AG08396 (cell line): ENCODE results near the gene PSMC1.
"Not testable (repeated sequence)": the region's sequence is repeated elsewhere in the genome, so short reads cannot be mapped to it uniquely, and the experiment has no call there.

Source experiments
- DNase-seq: peaks from one replicate; pipeline ENCODE4 v3.0.0; 2012; ENCODE audit warnings: low spot score, mixed read lengths

Gene PSMC1

DNA sequence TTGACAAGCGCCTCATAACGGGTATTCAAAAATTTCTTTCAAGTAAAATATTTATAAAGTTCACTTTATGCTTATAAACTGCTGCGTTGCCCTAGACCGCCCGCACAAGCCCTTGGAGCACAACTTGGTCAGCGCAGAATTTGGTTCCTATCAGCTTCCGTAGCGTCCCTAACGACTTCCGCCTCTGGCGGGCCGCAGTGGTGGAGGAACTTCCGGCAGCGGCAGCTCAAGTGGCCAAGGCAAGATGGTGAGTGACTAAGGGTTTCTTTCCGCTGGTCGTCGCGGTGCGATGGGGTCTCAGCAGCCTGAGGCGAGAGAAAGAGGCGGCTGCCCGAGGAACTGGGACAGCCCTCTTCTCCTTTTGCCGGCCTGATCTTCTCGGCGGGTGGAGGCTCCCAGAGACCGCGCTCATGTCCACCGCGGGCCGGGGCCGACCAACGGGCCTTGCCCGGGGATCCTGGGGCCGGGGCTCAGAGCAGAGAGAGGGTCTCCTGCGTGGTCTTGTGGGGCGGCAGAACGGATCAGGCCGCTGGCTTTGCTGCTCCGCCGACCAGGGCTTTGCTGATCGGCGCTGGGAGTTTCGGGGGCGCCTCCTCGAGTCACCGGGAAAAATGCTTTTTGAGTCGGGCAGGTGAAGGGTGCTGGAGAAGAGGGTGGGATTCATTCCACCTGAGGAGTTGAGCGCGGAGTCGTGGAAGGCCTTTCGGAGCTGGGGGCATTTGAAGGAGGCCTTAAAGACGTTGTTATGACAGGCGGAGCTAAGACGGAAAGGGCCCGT lies at the start of gene PSMC1:
PSMC1 (plus strand) TSS at position 200 of the 778 bp plus-strand sequence; CDS start at position 245, 45 bp downstream.
- DNase-seq: peak; percentile 91

DNA sequence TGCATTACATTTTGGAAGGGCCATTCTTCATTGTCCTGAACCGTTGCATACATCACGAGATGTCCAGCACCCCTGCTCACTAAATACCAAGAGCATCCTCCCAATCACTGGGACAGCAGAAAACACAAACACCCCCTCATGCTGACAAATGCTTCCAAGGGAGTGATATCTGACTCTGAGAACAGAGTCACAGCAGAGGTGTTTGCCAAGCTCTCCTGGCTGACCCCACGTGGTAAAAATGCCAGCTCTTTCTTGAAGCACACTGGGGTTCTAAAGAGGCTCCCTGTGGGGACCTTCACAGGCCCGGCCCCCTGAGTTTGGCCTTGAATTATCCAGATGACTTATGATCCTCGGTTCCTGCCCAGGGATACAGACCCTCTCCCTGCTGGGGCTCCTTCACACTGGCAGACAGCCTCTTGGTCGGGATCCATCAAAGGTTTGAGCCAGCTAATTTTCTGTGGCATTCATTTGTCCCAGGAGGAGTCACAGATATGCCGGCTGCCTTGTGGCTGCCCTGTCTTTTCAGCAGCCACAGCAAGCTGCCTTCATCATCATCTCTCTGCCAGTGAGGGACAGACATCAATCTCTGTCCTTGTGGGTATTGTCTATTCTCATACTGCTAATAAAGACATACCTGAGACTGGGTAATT lies 43.1 kb upstream of the PSMC1 start:
- no peak for DNase-seq

DNA sequence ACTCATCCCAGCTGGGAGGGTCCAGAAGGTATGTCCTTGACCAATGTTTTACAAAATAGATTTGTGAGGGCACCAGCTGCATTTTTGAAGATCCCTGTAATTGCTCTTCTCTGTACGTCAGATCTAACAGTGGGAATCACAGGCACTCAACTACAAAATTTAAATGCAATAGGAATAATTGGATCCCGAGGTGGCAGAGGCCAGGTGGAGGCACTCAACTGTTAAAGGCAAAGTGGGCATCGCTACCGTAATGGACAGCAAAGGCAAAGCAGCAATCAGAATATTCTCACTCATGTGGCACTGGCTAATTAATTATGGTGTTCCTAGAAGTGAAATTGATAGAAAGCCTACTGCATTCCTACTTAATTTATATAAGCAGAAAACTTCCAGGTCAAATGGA lies 27.9 kb upstream of the PSMC1 start:
- DNase-seq: no peak

DNA sequence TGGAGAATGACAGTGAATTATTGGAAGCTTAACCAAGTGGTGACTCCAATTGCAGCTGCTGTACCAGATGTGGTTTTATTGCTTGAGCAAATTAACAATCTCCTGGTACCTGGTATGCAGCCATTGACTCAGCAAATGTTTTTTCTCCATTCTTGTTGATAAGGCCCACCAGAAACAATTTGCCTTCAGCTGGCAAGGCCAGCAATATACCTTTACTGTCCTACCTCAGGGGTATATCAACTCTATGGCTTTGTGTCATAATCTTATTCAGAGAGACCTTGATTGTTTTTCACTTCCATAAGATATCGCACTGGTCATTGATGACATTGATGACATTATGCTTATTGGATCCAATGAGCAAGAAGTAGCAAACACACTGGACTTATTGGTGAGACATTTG lies 26.4 kb upstream of the PSMC1 start:
- DNase-seq: not testable (repeated sequence)

DNA sequence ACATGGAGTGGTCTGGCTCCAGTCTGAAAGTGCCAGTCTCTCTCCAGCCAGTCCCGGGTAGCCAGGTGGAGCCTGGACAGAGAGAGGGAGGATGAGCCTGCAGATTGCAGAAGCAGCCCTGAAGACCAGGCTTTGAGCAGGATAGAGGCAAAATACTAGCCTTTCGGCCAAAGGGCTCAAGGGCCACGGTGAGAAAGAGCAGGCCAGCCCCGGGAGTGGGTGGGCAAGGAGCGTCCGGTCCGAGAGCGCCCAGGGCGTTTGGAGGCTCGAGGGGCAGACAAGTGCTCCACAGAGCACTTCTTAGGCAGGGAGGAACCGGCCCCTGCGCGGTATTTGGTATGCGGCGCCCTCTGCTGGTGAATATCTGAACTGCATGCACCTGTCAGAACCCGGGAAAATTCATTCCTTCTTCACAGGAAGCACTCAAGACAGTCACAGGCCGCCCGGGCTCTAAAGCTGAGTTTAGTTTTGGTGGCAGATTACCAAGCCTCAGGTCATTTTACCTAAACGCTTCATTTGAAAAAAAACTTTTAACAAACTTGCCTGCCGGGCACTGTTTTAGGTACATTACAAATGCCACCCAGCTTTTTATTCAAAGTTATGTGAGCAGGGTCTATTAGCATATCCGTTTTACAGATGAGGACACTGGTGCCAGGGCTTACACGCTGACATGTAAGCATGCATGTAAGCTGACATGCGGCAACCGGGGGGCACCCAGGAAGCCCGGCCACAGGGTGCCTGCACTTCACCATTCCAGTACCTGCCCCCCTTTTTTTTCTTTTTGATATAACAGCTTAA lies 21.0 kb upstream of the PSMC1 start:
- DNase-seq: peak; percentile 82

DNA sequence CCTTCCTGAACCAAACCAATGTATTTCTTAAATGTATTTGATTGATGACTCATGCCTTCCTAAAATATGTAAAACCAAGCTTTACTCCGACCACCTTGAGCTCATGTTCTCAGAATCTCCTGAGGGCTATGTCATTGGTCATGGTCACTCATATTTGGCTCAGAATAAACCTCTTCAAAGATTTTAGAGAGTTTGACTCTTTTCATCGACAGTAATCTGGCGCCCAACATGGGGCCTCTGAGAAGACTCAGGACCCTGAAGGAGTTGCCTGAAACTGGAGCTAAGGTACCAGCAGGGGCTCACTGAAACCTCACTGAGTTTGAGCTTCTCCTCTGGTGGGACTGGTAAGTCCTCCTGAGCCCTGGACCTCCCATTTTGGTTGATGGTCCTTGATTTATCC lies 17.2 kb upstream of the PSMC1 start:
- no peak for DNase-seq

DNA sequence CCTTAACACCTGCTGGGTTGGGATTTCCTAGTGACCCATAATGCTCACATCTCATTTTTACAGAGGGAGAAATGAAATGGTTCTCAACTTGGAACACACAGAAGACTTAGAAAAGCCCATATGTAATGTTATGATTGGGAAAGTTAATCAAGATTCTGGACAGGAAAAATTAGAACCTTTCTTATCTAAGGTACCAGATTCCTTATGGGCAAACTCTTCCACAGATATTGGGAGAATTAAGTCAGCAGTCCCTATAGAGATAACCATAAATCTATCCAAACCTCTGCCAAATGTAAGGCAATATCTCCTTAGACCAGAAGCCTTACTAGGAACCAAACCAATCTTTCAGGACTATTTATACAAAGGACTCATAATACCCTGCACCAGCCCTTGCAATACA lies 13.9 kb upstream of the PSMC1 start:
- no peak for DNase-seq

DNA sequence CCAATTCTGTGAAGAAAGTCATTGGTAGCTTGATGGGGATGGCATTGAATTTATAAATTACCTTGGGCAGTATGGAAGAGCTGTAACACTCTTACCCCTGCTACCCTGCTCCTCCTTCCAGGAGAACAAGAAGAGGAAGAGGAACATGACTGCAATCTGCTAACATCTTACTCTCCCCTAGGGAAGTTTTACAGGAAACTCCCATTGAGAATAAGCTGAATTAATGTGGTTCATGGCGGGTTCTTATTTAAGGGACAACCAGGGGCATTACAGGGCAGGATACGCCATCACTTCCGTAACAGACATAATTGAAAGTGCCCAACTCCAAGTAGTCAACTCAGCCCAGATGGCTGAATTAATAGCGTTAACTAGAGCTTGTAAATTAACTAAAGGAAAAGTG lies 9.4 kb upstream of the PSMC1 start:
- DNase-seq: no peak

DNA sequence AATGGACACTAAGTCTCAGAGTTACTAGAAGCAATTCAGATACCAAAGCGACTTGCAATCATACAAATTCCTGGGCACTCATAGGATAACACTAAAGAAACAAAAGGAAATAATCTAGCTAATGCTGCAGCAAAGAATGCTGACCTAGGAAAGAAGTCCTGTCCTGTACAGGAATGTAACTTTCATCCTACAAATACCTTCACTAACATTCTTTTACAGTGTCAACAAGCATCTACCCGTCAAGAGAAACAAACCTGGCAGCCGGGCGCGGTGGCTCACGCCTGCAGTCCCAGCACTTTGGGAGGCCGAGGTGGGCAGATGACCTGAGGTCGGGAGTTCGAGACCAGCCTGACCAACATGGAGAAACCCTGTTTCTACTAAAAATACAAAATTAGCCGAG lies 8.9 kb upstream of the PSMC1 start:
- not testable (repeated sequence) for DNase-seq

DNA sequence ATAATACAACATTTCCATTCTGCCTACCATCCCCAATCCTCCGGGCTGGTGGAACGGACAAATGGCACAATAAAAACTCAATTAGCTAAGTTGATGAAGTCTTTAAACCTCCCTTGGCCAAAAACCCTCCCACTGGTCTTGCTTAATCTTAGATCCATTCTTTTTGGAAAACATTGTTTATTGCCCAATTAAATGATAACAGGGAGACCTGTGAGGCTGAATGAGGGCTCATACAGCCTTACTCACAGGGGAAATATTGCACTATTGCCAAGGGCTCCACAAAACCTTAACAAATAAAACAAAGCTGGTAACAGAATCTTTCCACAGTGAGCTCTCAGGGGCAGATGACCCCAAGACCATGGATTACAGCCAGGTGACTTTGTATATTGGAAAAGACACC lies 7.8 kb upstream of the PSMC1 start:
- no peak for DNase-seq

DNA sequence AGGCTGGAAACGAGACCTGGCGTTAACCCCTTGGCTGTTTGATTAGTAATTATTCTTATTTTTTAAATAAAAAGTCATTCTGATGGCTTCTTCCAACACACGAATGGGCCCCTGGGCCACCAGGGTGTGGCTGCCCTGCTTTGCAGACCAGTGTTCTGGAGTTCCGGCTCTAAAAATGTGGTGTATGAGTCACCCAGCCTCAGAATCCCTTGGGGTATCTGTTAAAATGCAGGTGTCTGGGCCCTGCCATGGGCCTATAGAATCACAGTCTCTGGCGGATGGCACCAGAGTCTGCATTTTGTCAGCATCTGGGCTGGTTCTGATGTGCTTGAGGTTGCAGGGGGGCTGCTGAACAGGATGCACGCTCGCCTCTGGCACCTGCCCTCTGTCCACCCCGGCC lies 2.5 kb upstream of the PSMC1 start:
- DNase-seq: no peak

DNA sequence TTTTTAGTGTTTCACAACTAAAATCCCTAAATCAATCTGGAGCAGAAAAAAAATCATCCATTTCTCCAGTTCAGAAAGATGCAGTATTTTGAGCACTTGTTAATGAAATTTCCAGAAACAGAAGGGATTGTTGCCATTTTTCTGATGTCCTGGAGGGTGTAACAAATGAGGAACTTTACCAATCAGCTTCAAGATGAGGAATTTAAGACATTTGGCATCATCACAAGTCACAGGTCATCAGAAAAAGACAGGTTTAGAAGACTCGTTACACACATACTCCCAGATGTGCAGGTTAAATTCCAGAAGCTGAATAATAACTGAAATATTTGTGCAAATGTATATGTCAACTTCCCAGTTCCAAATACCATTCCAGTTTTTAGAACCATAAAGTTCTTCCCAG lies 482 bp upstream of the PSMC1 start:
- no peak for DNase-seq

DNA sequence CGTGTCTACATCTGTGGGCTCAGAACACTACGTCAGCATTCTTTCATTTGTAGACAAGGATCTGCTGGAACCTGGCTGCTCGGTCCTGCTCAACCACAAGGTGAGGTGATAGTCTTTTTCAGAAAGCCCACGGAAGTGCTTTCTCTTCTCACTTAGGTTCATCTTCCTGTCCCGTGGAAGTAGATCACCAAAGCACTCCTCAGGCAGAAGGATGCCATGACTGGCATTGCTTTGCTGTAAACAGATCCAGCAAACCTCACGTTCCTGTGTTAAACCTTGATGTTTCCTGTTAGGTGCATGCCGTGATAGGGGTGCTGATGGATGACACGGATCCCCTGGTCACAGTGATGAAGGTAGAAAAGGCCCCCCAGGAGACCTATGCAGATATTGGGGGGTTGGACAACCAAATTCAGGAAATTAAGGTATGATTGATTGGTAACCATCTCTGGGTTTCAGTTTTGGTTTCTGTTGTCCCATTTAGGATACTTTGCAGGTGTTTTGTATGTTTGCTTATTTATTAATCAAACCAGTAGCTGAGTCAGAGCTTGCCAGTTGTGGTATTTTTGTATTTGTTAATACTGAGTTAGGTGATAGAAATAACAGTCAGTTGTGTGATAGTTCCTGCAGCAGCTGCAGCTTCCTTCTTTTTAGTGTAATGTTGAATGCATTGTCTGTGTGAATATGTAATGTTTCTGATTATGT lies 7.5 kb downstream of the PSMC1 start:
- DNase-seq: no peak

DNA sequence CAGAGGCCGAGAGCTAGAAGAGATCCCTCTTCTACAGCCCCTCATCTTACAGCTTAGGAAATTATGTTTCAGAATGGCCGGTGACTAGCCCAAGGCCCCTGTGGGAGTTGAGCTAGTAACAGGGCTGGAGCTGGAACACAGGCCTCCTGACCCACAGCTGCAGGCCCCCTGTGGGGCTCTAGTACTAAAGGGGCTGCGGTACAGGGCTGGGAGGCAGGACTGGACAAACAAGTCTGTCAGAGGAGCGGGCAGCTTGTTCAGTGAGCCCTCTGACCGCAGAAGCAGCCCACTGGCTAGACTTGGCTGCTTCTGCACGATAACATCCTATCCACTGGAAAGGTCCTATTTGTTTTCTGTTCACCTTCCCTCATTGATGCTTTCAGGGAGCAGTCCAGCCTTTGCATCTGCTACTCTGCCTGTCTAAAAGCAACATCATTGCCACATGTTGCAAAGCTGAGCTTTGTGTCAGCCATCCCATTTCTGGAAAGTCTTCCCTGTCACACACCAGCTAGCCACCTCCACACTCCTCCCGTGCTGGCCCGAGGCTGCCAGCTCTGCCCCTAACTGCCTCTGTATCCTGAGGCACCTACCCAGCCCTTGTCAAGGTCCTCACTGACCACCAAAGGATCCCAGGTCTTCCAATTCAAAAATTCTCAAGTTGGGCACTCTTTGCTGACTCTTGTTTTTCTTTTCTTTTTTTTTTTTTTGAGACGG lies 10.2 kb downstream of the PSMC1 start:
- DNase-seq: no peak

DNA sequence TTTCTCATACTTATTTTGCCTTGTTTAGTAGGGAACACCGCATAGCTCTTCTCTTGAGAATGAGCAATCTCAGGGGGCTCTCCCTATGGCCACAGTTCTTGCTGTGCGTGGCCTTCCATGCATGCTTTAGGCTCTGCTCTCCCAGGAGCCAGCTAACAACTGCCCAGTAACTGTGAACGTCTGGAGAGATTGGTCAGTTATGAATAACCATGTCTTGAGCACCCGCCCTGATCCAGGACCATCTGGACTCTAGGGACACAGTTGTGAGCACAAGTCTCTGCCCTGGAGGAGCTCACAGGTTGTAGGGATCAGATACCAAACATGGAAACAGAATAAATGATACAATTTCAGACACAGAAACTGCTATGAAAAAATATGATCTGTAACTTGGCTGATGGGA lies 12.1 kb downstream of the PSMC1 start:
- DNase-seq: no peak

DNA sequence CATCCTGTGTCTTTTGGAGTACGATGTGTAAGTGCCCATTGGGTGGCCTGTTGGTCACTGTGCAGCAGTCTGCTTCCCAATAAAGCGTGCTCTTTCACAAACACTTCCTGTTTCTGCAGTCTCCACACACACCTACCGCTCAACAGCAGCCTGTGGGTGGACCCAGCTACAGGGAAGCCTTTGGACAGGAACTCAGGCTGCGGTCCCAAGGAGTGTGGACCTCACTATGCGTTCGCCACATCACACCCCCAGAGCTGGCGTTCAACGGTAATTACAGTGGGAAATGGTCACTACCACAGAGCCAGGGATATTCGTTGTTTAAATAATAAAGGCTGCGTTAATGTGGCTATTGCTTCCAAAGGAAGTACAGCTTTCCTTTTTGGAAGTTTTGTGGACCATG lies 16.2 kb downstream of the PSMC1 start:
- DNase-seq: no peak

DNA sequence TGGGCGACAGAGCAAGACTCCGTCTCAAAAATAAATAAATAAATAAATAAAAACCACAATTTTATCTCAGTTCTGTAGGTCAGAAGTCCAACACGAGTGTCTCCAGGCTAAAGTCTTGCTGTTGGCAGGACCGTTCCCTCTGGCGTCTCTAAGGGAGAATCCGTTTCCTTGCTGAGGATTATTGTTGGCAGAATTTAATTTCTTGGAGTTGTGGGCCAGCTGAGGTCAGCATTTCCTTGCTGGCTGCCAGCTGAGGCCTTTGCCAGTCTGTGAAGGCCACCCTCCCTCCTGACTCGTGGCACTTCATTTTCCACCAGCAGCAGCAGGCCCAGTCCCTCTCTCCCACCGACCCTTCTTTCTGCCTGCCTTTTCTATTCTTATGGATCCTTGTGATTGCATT lies 17.2 kb downstream of the PSMC1 start:
- DNase-seq: no peak

DNA sequence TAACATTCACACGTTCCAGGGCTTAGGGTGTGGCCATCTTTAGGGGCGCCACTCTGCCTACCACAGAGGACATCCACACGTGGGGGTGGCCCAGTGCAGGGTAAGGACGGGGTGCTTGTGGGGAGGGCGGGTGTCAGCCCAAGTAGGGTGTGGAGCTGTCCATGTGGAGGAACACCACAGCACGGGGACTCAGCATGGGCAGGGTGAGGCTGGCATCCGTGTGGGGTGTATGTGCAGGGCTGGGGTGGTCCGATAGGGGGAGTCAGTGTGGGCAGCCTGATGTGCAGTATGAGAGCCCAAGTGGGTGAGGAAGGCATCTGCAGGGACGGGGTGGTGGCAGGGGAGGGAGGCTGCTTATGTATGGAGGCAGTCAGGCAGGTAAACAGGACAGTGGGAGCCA lies 17.7 kb downstream of the PSMC1 start:
- DNase-seq: no peak

DNA sequence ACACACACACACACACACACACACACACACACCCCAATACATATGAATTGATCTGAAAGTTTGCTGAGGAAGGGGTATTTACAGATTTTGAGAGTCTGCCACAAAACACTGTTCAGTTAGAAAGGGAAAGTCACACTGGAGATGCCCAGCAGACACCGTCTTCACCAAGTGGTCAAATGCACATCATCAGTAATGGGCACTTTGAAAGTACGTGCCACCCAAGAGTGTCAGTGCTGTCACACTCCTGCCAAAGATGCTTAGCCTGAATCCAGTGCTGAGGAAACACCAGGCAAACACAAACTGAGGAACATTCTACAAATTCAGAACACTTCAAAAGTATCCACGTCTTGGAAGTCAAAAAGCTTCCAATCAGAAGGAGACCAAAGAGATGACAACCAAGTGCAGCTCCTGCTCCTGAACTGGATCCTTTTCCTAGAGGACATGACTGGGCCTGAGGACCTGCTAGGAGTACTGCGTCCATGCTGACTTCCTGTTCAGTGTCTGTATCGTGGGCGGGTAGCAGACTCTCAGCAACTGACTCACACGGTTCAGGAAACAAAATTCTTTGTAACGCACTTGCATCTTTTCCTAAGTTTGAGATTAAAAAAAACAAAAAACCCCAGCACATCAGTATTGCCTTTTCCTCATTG lies 18.6 kb downstream of the PSMC1 start:
- DNase-seq: peak; percentile 33

DNA sequence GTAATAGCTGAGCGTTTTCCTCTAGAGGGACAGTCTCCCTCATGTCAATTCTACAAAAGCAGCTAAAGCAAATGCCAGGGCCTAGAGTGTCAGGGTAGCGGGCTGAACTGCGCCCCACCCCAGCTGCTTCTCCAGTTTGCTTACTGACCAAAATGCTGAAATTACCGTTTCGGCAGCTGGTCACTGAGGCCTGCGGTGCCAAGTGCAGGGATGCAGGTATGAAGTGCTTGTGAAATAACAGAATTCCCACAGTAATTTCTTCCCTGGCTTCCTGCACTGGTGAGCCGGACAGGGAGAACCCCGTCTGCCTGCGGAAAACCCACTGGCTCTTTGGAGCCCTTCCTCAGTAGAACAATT lies 19.1 kb downstream of the PSMC1 start:
- no peak for DNase-seq

DNA sequence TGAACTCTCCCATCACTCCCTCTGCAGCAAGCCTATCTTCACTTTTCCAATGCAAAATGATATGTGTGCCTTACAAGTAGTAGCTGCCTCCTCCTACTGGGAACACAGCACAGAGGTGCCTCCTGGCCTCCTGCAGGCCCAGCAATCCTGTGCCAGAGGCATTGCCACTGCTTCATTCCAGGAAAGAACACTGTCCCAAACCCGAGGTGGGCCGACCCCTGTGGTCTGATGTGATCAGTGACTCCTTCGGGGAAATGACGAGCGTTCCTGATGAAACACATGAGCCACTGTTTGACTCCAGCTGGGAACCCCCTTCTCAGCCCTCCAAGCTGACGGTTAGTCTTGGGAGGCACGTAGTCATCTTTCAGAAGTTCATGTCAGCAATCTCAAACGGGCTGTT lies 19.5 kb downstream of the PSMC1 start:
- DNase-seq: no peak
